HCT116 (cell line): ENCODE data around the gene ITGB1BP1. TPM values are rescaled to one million over a fixed set of nuclear protein-coding genes. Genes with fewer than 3 reads are reported as not detected.

ENCODE experiments used
- ATAC-seq: fragments of 200-7000 bp; cut with Tn5 transposase; 2 replicates; pipeline ENCODE4 v1.9.1; 2020; ENCODE audit warnings: mild to moderate bottlenecking, moderate library complexity
- BruUV-seq: library from RNA; stranded (reverse); fragments of 400-500 nt; replicated peaks from 2 replicates; lab custom pipeline; 2021; lab: Mats Ljungman, UMichigan
- CTCF ChIA-PET: fragments of 300-600 bp; sonication (Branson Sonifier 250); formaldehyde crosslinking; loops from one replicate; lab custom pipeline; 2021; ENCODE audit warnings: antibody characterized with exemption; lab: Charles Lee
- POLR2A ChIA-PET: fragments of 300-600, 350-600 bp; sonication (Branson Sonifier 250); formaldehyde crosslinking; loops from one replicate; lab custom pipeline; 2021; ENCODE audit warnings: antibody characterized with exemption; lab: Charles Lee
- RAD21 ChIA-PET, 2 experiments: fragments of 300-600 bp; sonication (Branson Sonifier 250); formaldehyde crosslinking; loops; one replicate each; lab custom pipeline; 2023; ENCODE audit warnings: low total read pairs in 2 of 2; ENCODE audit not compliant: uncharacterized antibody in 2 of 2, unreplicated experiment in 2 of 2, low non-redundant PET in 1 of 2; lab: Charles Lee
- DNase-seq: peaks from one replicate; pipeline ENCODE4 v3.0.0-alpha.2; 2010; ENCODE audit warnings: low read depth, low spot score
- H2AFZ ChIP-seq: fragments of 200-600 bp; shearing (Covaris generic), sonication (generic); 2 replicates; pipeline ENCODE4 v1.6.1; 2017; ENCODE audit warnings: low read depth, mixed run types, mixed read lengths, antibody characterized with exemption, low read length; ENCODE audit not compliant: poor library complexity, severe bottlenecking
- H3K27ac ChIP-seq: 2 replicates; pipeline ENCODE4 v1.5.1; 2012; ENCODE audit warnings: low read depth, low read length
- H3K27me3 ChIP-seq: fragments of 200-600 bp; sonication (generic); 2 replicates; pipeline ENCODE4 v1.6.1; 2016; ENCODE audit warnings: mixed run types, low read length, mixed read lengths; ENCODE audit not compliant: insufficient read depth
- H3K36me3 ChIP-seq, 2 experiments: fragments of 200-500 bp in 1 of 2; fragments of 200-600 bp in 1 of 2; sonication (Bioruptor generic) in 1 of 2; sonication (generic) in 1 of 2; 2 replicates each; pipeline versions ENCODE4 v1.5.1 to v1.6.1; 2014 to 2016; ENCODE audit warnings: low read length in 2 of 2, inconsistent platforms in 1 of 2, mixed read lengths in 1 of 2, mixed run types in 1 of 2; ENCODE audit not compliant: insufficient read depth in 2 of 2, control insufficient read depth in 1 of 2
- H3K4me1 ChIP-seq, 2 experiments: fragments of 200-600 bp in 1 of 2; sonication (generic) in 1 of 2; 2 replicates each; pipeline versions ENCODE4 v1.5.1 to v1.6.1; 2012 to 2017; ENCODE audit warnings: low read length in 2 of 2, inconsistent platforms in 1 of 2, mild to moderate bottlenecking in 1 of 2, mixed read lengths in 1 of 2, mixed run types in 1 of 2, moderate library complexity in 1 of 2; ENCODE audit not compliant: insufficient read depth in 2 of 2, control insufficient read depth in 1 of 2
- H3K4me2 ChIP-seq: fragments of 200-600 bp; sonication (generic); 2 replicates; pipeline ENCODE4 v1.6.1; 2017; ENCODE audit warnings: mixed run types, low read length, mixed read lengths
- H3K4me3 ChIP-seq, 2 experiments: fragments of 200-600 bp in 1 of 2; sonication (generic) in 1 of 2; replicated peaks in 1 of 2; 2 replicates each; pipeline ENCODE4 v1.5.1; 2011 to 2016; ENCODE audit warnings: low read length in 2 of 2, control low read depth in 1 of 2, low read depth in 1 of 2, mild to moderate bottlenecking in 1 of 2, mixed read lengths in 1 of 2, mixed run types in 1 of 2
- H3K79me2 ChIP-seq: fragments of 200-600 bp; sonication (generic); 2 replicates; pipeline ENCODE4 v1.6.1; 2017; ENCODE audit warnings: mild to moderate bottlenecking, mixed run types, low read length, moderate library complexity, mixed read lengths; ENCODE audit not compliant: insufficient read depth
- H3K9ac ChIP-seq: fragments of 200-600 bp; sonication (generic); 2 replicates; pipeline ENCODE4 v1.6.1; 2016; ENCODE audit warnings: low read length, mixed read lengths
- H3K9me2 ChIP-seq: fragments of 200-600 bp; sonication (generic), shearing (Covaris generic); 2 replicates; pipeline ENCODE4 v1.6.1; 2017; ENCODE audit warnings: mixed run types, mild to moderate bottlenecking, moderate library complexity; ENCODE audit not compliant: insufficient read depth
- H3K9me3 ChIP-seq, 2 experiments: fragments of 200-500 bp in 1 of 2; fragments of 200-600 bp in 1 of 2; sonication (Bioruptor generic) in 1 of 2; sonication (generic) in 1 of 2; 2 replicates each; pipeline ENCODE4 v1.6.1; 2014 to 2017; ENCODE audit warnings: low read length in 2 of 2, mixed read lengths in 2 of 2, inconsistent platforms in 1 of 2, low read depth in 1 of 2, mild to moderate bottlenecking in 1 of 2, mixed run types in 1 of 2, moderate library complexity in 1 of 2; ENCODE audit not compliant: control insufficient read depth in 1 of 2, insufficient read depth in 1 of 2
- H4K20me1 ChIP-seq: fragments of 200-600 bp; sonication (generic), shearing (Covaris generic); 2 replicates; pipeline ENCODE4 v1.6.1; 2017; ENCODE audit warnings: mixed run types, mild to moderate bottlenecking, moderate library complexity; ENCODE audit not compliant: insufficient read depth
- ELF1 ChIP-seq: IDR thresholded peaks from 2 replicates; pipeline ENCODE4 v1.6.1; 2012; ENCODE audit warnings: low read depth, borderline replicate concordance
- REST ChIP-seq: IDR thresholded peaks from 2 replicates; pipeline ENCODE4 v1.6.1; 2012; ENCODE audit warnings: low read depth
- TCF7L2 ChIP-seq: IDR thresholded peaks from 2 replicates; pipeline ENCODE4 v1.7.0; 2011; ENCODE audit warnings: borderline replicate concordance, inconsistent platforms; ENCODE audit not compliant: insufficient read depth, insufficient read length; ENCODE audit errors: extremely low read depth
- YY1 ChIP-seq: IDR thresholded peaks from 2 replicates; pipeline ENCODE4 v1.6.1; 2011; ENCODE audit warnings: low read length, low read depth, moderate library complexity, mild to moderate bottlenecking; ENCODE audit not compliant: insufficient replicate concordance; ENCODE audit errors: extremely low read depth
- ZBTB33 ChIP-seq: IDR thresholded peaks from 2 replicates; pipeline ENCODE4 v1.6.1; 2011; ENCODE audit warnings: mild to moderate bottlenecking, low read length, moderate library complexity; ENCODE audit not compliant: insufficient replicate concordance; ENCODE audit errors: extremely low read depth
- ZFX ChIP-seq: fragments of 450-650 bp; IDR thresholded peaks from 2 replicates; pipeline ENCODE4 v1.6.1; 2017
- intact Hi-C: fragments of 100-400 bp; cut with micrococcal nuclease; formaldehyde crosslinking; loops from 2 replicates; pipeline ENCODE4 v1.10.0; 2022
- total RNA-seq: library from RNA; stranded (reverse); gene quantifications from one replicate; pipeline ENCODE4 v1.2.1, GENCODE V29; 2021; ENCODE audit not compliant: unreplicated experiment

The ITGB1BP1 gene
- total RNA-seq, 1 experiment from 2014 or later: 86.9 TPM

- DNase-seq (no peak), ATAC-seq (no peak)
- ChIA-PET POLR2A (no interaction called here), CTCF (no interaction called here), RAD21 (no interaction called here)
- no peaks in the 10 kb centered on the region for H4K20me1 ChIP-seq
- H3K9me3 ChIP-seq: no peaks in the 10 kb centered on the region
- no peaks in the 10 kb centered on the region for H3K27me3 ChIP-seq
- H3K9me2 ChIP-seq: no peaks in the 10 kb centered on the region
- TF ChIP-seq YY1 (no peak), ZBTB33 (no peak), TCF7L2 (no peak), ZFX (no peak), ELF1 (no peak), REST (no peak)
- H3K79me2 ChIP-seq: no peaks in the 10 kb centered on the region
- H3K4me3 ChIP-seq: no peak overlapping the region
- H2AFZ ChIP-seq: no peak overlapping the region
- H3K4me1 ChIP-seq: peaks cover 20 to 32% of the 10 kb centered on the region in 2 experiments
- intact Hi-C loops: no loop called here
- no peak overlapping the region for H3K27ac ChIP-seq
- no peak overlapping the region for H3K4me2 ChIP-seq
- no TSS peak for BruUV-seq
- no peak overlapping the region for H3K9ac ChIP-seq
- peaks cover 0 to 4% of the 10 kb centered on the region in 2 experiments; a peak in 1 of 4 replicates for H3K36me3 ChIP-seq
Observed at GRCh38 chr2:9388950-9389911, 34.1 kb downstream of the ITGB1BP1 start.
